CD4-positive, alpha-beta T cell treated with Interleukin-17A for 1 hour (primary cell): ENCODE measurements around the gene GOLGA6L1.
"Not testable (repeated sequence)": the region's sequence is repeated elsewhere in the genome, so short reads cannot be mapped to it uniquely, and the experiment has no call there.

ENCODE experiments used
- DNase-seq: peaks from one replicate; pipeline ENCODE4 v3.0.0-alpha.2; 2020

Gene GOLGA6L1, protein sequence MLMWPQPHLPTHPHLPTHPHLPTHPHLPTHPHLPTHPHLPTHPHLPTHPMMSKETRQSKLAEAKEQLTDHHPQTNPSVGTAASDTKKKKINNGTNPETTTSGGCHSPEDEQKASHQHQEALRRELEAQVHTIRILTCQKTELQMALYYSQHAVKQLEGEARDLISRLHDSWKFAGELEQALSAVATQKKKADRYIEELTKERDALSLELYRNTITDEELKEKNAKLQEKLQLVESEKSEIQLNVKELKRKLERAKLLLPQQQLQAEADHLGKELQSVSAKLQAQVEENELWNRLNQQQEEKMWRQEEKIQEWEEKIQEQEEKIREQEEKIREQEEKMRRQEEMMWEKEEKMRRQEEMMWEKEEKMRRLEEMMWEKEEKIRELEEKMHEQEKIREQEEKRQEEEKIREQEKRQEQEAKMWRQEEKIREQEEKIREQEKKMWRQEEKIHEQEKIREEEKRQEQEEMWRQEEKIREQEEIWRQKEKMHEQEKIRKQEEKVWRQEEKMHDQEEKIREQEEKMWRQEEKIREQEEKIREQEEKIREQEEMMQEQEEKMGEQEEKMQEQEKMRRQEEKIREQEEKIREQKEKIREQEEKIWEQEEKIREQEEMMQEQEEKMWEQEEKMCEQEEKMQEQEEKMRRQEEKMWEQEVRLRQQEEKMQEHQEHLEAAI

DNA sequence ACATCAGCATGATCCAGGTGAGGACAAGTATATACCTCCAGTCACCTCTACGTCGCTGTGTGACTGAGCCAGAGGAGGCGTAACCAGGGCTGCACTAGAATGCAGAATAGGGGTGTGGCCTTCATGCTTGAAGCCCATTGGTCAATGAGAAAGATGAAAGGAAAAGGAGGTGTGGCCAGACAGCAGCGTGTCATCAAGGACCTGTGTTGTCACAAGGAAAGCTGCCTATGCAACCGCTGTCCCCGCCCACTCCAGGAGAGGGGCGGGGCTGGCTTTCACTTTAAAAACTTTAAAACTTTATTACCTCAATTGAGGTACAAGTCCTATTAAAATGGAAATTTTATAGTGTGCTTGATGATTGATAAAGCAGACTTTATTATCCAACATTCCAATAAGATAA is at the start of gene GOLGA6L1:
Gene GOLGA6L1 (minus strand): TSS at position 101 of the 400 bp plus-strand sequence. CDS start 91 bp downstream, at position 10.
- not testable (repeated sequence) for DNase-seq

GRCh38 chr15:23181201-23181600 is 44.6 kb upstream of the GOLGA6L1 start:
- DNase-seq, result not testable (repeated sequence)

GRCh38 chr15:23180547-23180927 is 43.9 kb upstream of the GOLGA6L1 start:
- not testable (repeated sequence) for DNase-seq

GRCh38 chr15:23179768-23180546 is 43.3 kb upstream of the GOLGA6L1 start:
- not testable (repeated sequence) for DNase-seq

DNA sequence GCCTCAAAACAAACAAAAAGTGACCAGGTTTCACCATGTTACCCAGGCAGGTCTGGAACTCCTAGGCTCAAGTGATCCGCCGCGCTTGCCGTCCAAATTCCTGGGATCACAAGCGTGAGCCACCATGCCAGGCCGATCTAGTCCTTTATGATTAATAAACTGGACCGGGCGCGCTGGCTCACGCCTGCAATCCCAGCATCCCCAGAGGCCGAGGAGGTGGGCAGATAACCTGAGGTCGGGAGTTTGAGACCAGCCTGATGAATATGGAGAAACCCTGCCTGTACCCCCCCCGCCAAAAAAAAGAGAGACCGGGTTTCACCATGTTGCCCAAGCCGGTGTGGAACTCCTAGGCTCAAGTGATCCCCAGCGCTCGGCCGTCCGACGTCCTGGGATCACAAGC is 40.1 kb upstream of the GOLGA6L1 start:
- DNase-seq, result not testable (repeated sequence)

GRCh38 chr15:23175606-23176005 is 39.0 kb upstream of the GOLGA6L1 start:
- DNase-seq, result not testable (repeated sequence)

DNA sequence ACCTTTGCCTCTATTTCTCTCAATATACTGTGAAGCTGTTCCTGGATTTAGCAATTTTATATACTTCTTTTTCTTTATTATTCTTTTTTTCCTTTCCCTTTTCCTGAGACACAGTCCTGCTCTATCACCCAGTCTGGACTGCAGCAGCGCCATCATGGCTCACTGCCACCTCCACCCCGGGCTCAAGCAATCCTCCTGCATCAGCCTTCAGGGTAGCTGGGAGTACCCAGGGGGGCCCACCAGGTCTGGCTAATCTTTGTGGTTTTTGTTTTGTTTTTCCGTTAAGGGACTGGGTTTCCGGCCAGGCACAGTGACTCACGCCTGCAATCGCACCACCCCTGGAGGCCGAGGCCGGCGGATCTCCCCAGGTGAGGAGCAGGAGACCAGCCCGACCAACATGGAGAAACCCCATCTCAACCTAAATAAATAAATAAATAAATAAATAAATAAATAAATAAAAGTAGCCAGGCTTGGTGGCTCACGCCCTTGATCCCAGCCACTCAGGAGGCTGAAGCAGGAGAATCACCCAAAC is 38.1 kb upstream of the GOLGA6L1 start:
- not testable (repeated sequence) for DNase-seq

DNA sequence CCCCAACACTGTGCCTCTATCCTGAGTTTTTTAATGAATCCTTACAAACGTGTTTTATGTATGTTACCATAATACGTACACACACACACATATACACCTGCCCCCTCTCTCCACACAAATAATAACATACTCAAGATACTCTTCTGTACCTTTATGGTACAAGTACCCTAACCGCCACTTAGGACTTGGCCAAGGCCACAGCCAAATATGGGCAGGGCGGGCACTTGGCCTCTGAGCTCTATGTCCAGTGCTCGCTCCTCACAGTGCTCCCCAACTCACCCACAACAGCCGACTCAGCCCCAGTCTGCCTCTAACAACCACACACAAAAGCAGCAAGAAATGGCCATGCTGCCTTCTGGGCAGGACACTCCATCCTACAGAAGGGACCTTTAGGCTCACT is 3.8 kb downstream of the GOLGA6L1 start:
- DNase-seq, result not testable (repeated sequence)

DNA sequence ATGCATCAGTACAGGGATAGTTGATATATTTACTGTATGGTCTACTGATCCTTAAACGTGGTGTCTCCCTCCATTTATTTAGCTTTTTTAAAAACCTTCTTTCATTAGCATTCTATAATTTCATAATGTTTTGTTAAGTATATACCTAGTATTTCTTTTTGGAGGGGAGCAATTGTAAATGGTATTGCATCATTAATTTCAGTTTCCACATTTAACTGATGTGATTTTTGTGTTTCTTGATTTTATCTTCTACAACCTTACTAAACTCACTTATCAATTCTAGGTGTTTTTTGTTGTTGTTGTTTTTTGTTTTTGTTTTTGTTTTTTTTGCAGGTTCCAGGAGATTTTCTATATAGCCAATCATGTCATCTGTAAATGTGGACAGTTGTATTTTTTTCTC is 18.4 kb downstream of the GOLGA6L1 start:
- no peak for DNase-seq

GRCh38 chr15:23095796-23096195 is 40.8 kb downstream of the GOLGA6L1 start:
- no peak for DNase-seq

- DNase-seq, result no peak
Measured at GRCh38 chr15:23083115-23083514, 53.5 kb downstream of the GOLGA6L1 start.

- DNase-seq, result not testable (repeated sequence)
Measured at GRCh38 chr15:23081996-23082737, 54.5 kb downstream of the GOLGA6L1 start.

DNA sequence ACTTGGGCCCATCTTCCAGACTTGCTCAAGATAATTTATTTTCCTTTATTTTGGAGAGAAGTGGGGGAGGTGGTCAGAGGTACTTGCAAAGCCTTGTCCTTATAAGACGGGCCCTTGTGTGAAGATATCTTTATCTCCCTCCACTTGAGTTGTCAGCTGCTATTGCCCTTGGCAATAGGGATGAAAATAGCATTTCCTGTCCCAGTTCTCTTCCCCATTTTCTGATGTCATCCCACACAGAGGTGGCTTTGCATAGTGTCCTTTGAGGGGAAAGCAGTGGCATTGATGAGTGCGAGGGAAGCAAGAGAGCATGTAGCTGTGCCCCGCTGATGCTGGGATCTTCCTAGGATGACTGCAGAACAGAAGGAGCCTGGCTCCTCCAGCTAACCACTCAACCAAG is 55.4 kb downstream of the GOLGA6L1 start:
- DNase-seq, result no peak

- no peak for DNase-seq
Measured at GRCh38 chr15:23079766-23080165, 56.9 kb downstream of the GOLGA6L1 start.
